ENCODE measurements around the gene LMTK2.

DNA sequence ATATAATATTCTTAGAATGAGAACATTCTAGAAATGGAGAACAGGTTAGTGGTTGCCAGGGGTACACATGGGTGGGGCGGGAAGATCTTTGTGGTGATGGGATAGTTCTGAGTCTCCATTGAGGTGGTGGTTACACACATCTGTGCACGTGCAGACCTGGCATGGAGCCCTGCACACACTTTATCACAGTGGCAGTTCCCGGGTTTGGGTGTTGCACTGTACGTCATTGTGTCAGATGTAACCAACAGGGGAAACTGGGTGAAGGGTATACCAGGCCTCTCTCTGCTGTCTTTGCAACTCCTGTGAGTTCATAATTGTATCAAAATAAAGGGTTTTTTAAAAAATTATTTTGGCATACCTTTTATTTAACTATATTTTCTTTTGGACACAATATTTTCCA is 51.1 kb downstream of the LMTK2 start:
- no peak for TF ChIP-seq POLR2A (IDR thresholded peaks at IDR 0.05; ENCODE audit: low read length)
- TF ChIP-seq GATA1 (IDR thresholded peaks at IDR 0.05; ENCODE audit: low read depth, low read length) = no peak
